Upper lobe of right lung (tissue), 1 donor: Measurements from ENCODE around the gene SNIP1. TPM values are rescaled to one million over a fixed set of nuclear protein-coding genes. Genes with fewer than 3 reads are reported as not detected.

Experiments
- ATAC-seq: fragments of 200-7000 bp; cut with Tn5 transposase; one replicate; pipeline ENCODE4 v1.9.1; 2020; ENCODE audit warnings: mild to moderate bottlenecking, moderate library complexity
- DNase-seq: peaks from one replicate; pipeline ENCODE4 v3.0.0-alpha.2; 2020
- H3K27ac ChIP-seq: fragments of 200-600 bp; one replicate; pipeline ENCODE4 v1.8.0; 2022
- H3K27me3 ChIP-seq: fragments of 200-600 bp; one replicate; pipeline ENCODE4 v1.8.0; 2022; ENCODE audit warnings: mild to moderate bottlenecking
- H3K36me3 ChIP-seq: fragments of 200-600 bp; one replicate; pipeline ENCODE4 v1.8.0; 2022
- H3K4me1 ChIP-seq: fragments of 200-600 bp; one replicate; pipeline ENCODE4 v1.8.0; 2022
- H3K4me3 ChIP-seq: fragments of 200-600 bp; one replicate; pipeline ENCODE4 v1.8.0; 2022; ENCODE audit warnings: mild to moderate bottlenecking
- H3K9me3 ChIP-seq: fragments of 200-600 bp; one replicate; pipeline ENCODE4 v1.8.0; 2022
- intact Hi-C: fragments of 100-400 bp; cut with DNase I; formaldehyde crosslinking; loops from one replicate; pipeline ENCODE4 v1.11.0; 2022
- total RNA-seq: library from RNA; stranded (reverse); fragmentation: NEBNext Ultra II Directional; extraction: Animal tissue kit (Norgen Biotek cat#: 25700); gene quantifications from one replicate; pipeline ENCODE4 v1.2.1, GENCODE V29; 2021
- TF ChIP-seq, protein P1 (sequence below): fragments of 200-600 bp; IDR thresholded peaks from one replicate; pipeline ENCODE4 v1.8.0; 2022; ENCODE audit warnings: antibody characterized with exemption
- donor health status: DM: no; HTN: yes; CAD: no; lungs with severe emphysema.

SNIP1 gene
- total RNA-seq, 1 donor from 2014 or later = 18.6 TPM

DNA sequence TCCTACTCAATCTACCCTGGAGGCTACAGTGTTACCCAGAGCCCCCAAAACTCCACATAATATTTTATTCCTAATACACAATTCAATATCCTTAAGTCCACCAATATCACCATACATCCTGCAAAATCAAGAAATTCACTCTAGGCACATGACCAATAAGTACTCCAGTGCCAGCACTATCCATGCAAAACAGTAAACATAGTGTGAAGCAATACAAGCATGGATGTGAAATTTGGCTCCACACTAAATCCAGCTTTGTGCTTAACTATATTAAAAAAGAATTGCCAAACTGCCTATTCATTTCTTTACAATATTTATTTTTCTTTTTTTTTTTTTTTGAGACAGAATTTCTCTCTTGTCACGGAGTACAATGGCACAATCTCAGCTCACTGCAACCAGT, 36.5 kb downstream of the SNIP1 start:
- Histone ChIP-seq H3K9me3 (no peaks in the 10 kb centered on the region), H3K4me3 (no peak overlapping the region), H3K27me3 (no peaks in the 10 kb centered on the region), H3K27ac (no peak overlapping the region), H3K36me3 (peaks cover under 1% of the 10 kb centered on the region), H3K4me1 (peaks cover 17% of the 10 kb centered on the region)
- ATAC-seq (no peak), DNase-seq (no peak)
- TF ChIP-seq, protein P1, sequence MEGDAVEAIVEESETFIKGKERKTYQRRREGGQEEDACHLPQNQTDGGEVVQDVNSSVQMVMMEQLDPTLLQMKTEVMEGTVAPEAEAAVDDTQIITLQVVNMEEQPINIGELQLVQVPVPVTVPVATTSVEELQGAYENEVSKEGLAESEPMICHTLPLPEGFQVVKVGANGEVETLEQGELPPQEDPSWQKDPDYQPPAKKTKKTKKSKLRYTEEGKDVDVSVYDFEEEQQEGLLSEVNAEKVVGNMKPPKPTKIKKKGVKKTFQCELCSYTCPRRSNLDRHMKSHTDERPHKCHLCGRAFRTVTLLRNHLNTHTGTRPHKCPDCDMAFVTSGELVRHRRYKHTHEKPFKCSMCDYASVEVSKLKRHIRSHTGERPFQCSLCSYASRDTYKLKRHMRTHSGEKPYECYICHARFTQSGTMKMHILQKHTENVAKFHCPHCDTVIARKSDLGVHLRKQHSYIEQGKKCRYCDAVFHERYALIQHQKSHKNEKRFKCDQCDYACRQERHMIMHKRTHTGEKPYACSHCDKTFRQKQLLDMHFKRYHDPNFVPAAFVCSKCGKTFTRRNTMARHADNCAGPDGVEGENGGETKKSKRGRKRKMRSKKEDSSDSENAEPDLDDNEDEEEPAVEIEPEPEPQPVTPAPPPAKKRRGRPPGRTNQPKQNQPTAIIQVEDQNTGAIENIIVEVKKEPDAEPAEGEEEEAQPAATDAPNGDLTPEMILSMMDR = no peak
- intact Hi-C loops = no loop called here

- Histone ChIP-seq H3K27me3 (no peaks in the 10 kb centered on the region), H3K9me3 (no peaks in the 10 kb centered on the region), H3K4me1 (peaks cover 22% of the 10 kb centered on the region), H3K27ac (peak overlapping the region; percentile 95), H3K36me3 (peaks cover 21% of the 10 kb centered on the region), H3K4me3 (peak overlapping the region; percentile 82)
- TF ChIP-seq, protein P1 = no peak
- intact Hi-C loops = no loop called here
- DNase-seq (no peak), ATAC-seq (no peak)
Observed at GRCh38 chr1:37515185-37516034, 38.7 kb downstream of the SNIP1 start.

GRCh38 chr1:37514350-37515184, 39.5 kb downstream of the SNIP1 start, which contains the start of gene MEAF6:
Gene MEAF6, minus strand, starts transcription at chr1:37514766. Its CDS starts 20 bp downstream, at chr1:37514746.
- intact Hi-C loops = no loop called here
- Histone ChIP-seq H3K4me1 (peaks cover 22% of the 10 kb centered on the region), H3K27ac (peak within 1 kb of the TSS; percentile 95), H3K27me3 (no peaks in the 10 kb centered on the region), H3K36me3 (peaks cover 26% of the 10 kb centered on the region), H3K4me3 (peak within 1 kb of the TSS; percentile 82), H3K9me3 (no peaks in the 10 kb centered on the region)
- ATAC-seq (peak; percentile 99), DNase-seq (peak; percentile 93)
- TF ChIP-seq, protein P1 = peak; percentile 67

- no peaks in the 10 kb centered on the region for H3K27me3 ChIP-seq
- DNase-seq (peak; percentile 73), ATAC-seq (peak; percentile 26)
- intact Hi-C loops = no loop called here
- H3K4me3 ChIP-seq = peak overlapping the region; percentile 82
- H3K9me3 ChIP-seq = no peaks in the 10 kb centered on the region
- H3K36me3 ChIP-seq = peaks cover 33% of the 10 kb centered on the region
- H3K4me1 ChIP-seq = peaks cover 22% of the 10 kb centered on the region
- TF ChIP-seq, protein P1 = no peak
- H3K27ac ChIP-seq = peak overlapping the region; percentile 95
Observed at GRCh38 chr1:37513795-37514349, 40.2 kb downstream of the SNIP1 start.

GRCh38 chr1:37509181-37509580, 44.9 kb downstream of the SNIP1 start:
- no peak overlapping the region for H3K4me3 ChIP-seq
- no peak for DNase-seq
- peaks cover 74% of the 10 kb centered on the region for H3K36me3 ChIP-seq
- no peak for ATAC-seq
- TF ChIP-seq, protein P1 = no peak
- intact Hi-C loops = no loop called here
- H3K27ac ChIP-seq = no peak overlapping the region
- H3K27me3 ChIP-seq = no peaks in the 10 kb centered on the region
- H3K9me3 ChIP-seq = no peaks in the 10 kb centered on the region
- H3K4me1 ChIP-seq = peaks cover 16% of the 10 kb centered on the region
